Stimulated activated CD8-positive, alpha-beta memory T cell treated with anti-CD3 and anti-CD28 coated beads, Interleukin-4, amount 100 ng/mL, for 24 hours (primary cell): ENCODE results near the gene GNAZ.

Experiments
- DNase-seq: peaks from one replicate; pipeline ENCODE4 v3.0.0-alpha.2; 2020; ENCODE audit warnings: low read depth

Gene GNAZ

GRCh38 chr22:23155831-23156230 lies 85.5 kb downstream of the GNAZ start:
- no peak for DNase-seq

GRCh38 chr22:23156286-23156685 lies 86.0 kb downstream of the GNAZ start:
- DNase-seq: no peak

- DNase-seq: no peak
These were observed 87.5 kb downstream of the GNAZ start for GRCh38 chr22:23157560-23158515.

GRCh38 chr22:23158516-23159290 lies 88.4 kb downstream of the GNAZ start:
- DNase-seq: no peak

GRCh38 chr22:23159291-23159630 lies 88.9 kb downstream of the GNAZ start:
- no peak for DNase-seq

GRCh38 chr22:23161029-23161428 lies 90.7 kb downstream of the GNAZ start:
- no peak for DNase-seq

GRCh38 chr22:23161574-23161973 lies 91.3 kb downstream of the GNAZ start:
- no peak for DNase-seq

GRCh38 chr22:23163665-23164064 lies 93.3 kb downstream of the GNAZ start:
- no peak for DNase-seq

- no peak for DNase-seq
These were observed 93.8 kb downstream of the GNAZ start for GRCh38 chr22:23164091-23164490.

- no peak for DNase-seq
These were observed 95.9 kb downstream of the GNAZ start for GRCh38 chr22:23166042-23166831.

GRCh38 chr22:23166841-23167616 lies 96.7 kb downstream of the GNAZ start:
- no peak for DNase-seq

GRCh38 chr22:23168391-23169042 lies 98.2 kb downstream of the GNAZ start:
- DNase-seq: no peak

GRCh38 chr22:23169043-23169406 lies 98.7 kb downstream of the GNAZ start:
- DNase-seq: no peak
